Measurements from ENCODE around the gene DNM2. TPM values are rescaled to one million over a fixed set of nuclear protein-coding genes. Genes with fewer than 3 reads are reported as not detected.
"Not testable (repeated sequence)": the region's sequence is repeated elsewhere in the genome, so short reads cannot be mapped to it uniquely, and the experiment has no call there.

DNM2 gene
- total RNA-seq, 1 donor from 2014 or later, result 156 TPM

- DNase-seq, result no peak
- no peaks in the 10 kb centered on the region for H3K27me3 ChIP-seq (ENCODE audit: low read depth)
- intact Hi-C loops (cut with micrococcal nuclease), result no loop called here
- H3K27ac ChIP-seq (replicated peaks), result peak overlapping the region; percentile 51
- TF ChIP-seq CTCF (IDR thresholded peaks at IDR 0.05; ENCODE audit: borderline replicate concordance), result no peak
- no peak overlapping the region for H3K4me3 ChIP-seq
- H3K36me3 ChIP-seq, result no peaks in the 10 kb centered on the region
- peaks cover 80% of the 10 kb centered on the region for H3K4me1 ChIP-seq
- no peaks in the 10 kb centered on the region for H3K9me3 ChIP-seq (replicated peaks)
These were observed 26.4 kb downstream of the DNM2 start for GRCh38 chr19:10744253-10744798.

- no peaks in the 10 kb centered on the region for H3K36me3 ChIP-seq
- DNase-seq, result no peak
- H3K27ac ChIP-seq (replicated peaks), result peak overlapping the region; percentile 51
- no peaks in the 10 kb centered on the region for H3K27me3 ChIP-seq (ENCODE audit: low read depth)
- H3K9me3 ChIP-seq (replicated peaks), result no peaks in the 10 kb centered on the region
- H3K4me3 ChIP-seq, result no peak overlapping the region
- peaks cover 86% of the 10 kb centered on the region for H3K4me1 ChIP-seq
- intact Hi-C loops (cut with micrococcal nuclease), result no loop called here
- no peak for TF ChIP-seq CTCF (IDR thresholded peaks at IDR 0.05; ENCODE audit: borderline replicate concordance)
These were observed 27.0 kb downstream of the DNM2 start for GRCh38 chr19:10744801-10745293.

GRCh38 chr19:10746437-10746836 lies 28.6 kb downstream of the DNM2 start:
- H3K27me3 ChIP-seq (ENCODE audit: low read depth); DNase-seq; H3K27ac ChIP-seq (replicated peaks); intact Hi-C loops (cut with micrococcal nuclease); H3K9me3 ChIP-seq (replicated peaks); H3K4me3 ChIP-seq; H3K36me3 ChIP-seq: not testable (repeated sequence)
- H3K4me1 ChIP-seq, result peaks cover 97% of the 10 kb centered on the region

- H3K9me3 ChIP-seq (replicated peaks), result no peaks in the 10 kb centered on the region
- DNase-seq, result no peak
- no peak for TF ChIP-seq CTCF (IDR thresholded peaks at IDR 0.05; ENCODE audit: borderline replicate concordance)
- intact Hi-C loops (cut with micrococcal nuclease), result no loop called here
- H3K27me3 ChIP-seq (ENCODE audit: low read depth), result no peaks in the 10 kb centered on the region
- no peak overlapping the region for H3K4me3 ChIP-seq
- H3K27ac ChIP-seq (replicated peaks), result peak overlapping the region; percentile 94
- H3K36me3 ChIP-seq, result no peaks in the 10 kb centered on the region
- H3K4me1 ChIP-seq, result peaks cover 99% of the 10 kb centered on the region
These were observed 29.4 kb downstream of the DNM2 start for GRCh38 chr19:10747271-10747670.

- peak overlapping the region; percentile 94 for H3K27ac ChIP-seq (replicated peaks)
- no peaks in the 10 kb centered on the region for H3K27me3 ChIP-seq (ENCODE audit: low read depth)
- no peaks in the 10 kb centered on the region for H3K9me3 ChIP-seq (replicated peaks)
- intact Hi-C loops (cut with micrococcal nuclease), result no loop called here
- H3K4me1 ChIP-seq, result peaks cover 99% of the 10 kb centered on the region
- H3K4me3 ChIP-seq, result no peak overlapping the region
- no peaks in the 10 kb centered on the region for H3K36me3 ChIP-seq
- DNase-seq, result no peak
- no peak for TF ChIP-seq CTCF (IDR thresholded peaks at IDR 0.05; ENCODE audit: borderline replicate concordance)
These were observed 29.8 kb downstream of the DNM2 start for GRCh38 chr19:10747674-10748073.

GRCh38 chr19:10748195-10748926 lies 30.5 kb downstream of the DNM2 start:
- intact Hi-C loops (cut with micrococcal nuclease), result no loop called here
- H3K9me3 ChIP-seq (replicated peaks), result no peaks in the 10 kb centered on the region
- DNase-seq, result no peak
- peak overlapping the region; percentile 94 for H3K27ac ChIP-seq (replicated peaks)
- H3K4me3 ChIP-seq, result no peak overlapping the region
- peaks cover 97% of the 10 kb centered on the region for H3K4me1 ChIP-seq
- H3K36me3 ChIP-seq, result no peaks in the 10 kb centered on the region
- H3K27me3 ChIP-seq (ENCODE audit: low read depth), result no peaks in the 10 kb centered on the region
- no peak for TF ChIP-seq CTCF (IDR thresholded peaks at IDR 0.05; ENCODE audit: borderline replicate concordance)

Data from left ventricle myocardium inferior (tissue), 1 donor.